HepG2 (cell line): Measurements from ENCODE around the gene BCAR3. TPM values are rescaled to one million over a fixed set of nuclear protein-coding genes. Genes with fewer than 3 reads are reported as not detected.

Source experiments
- CHD4 ChIP-seq: fragments of 200-600 bp; sonication (generic); IDR thresholded peaks from 2 replicates; pipeline ENCODE4 v1.7.0; 2017; ENCODE audit warnings: mild to moderate bottlenecking, low read length, borderline replicate concordance
- CSRNP2 ChIP-seq: sonication (generic); formaldehyde crosslinking; conservative IDR thresholded peaks from 2 replicates; pipeline ENCODE4 v1.8.0; 2022; ENCODE audit warnings: low read depth, missing genetic modification reagents
- GPN1 ChIP-seq: sonication (generic); formaldehyde crosslinking; IDR thresholded peaks from 2 replicates; pipeline ENCODE4 v1.5.1; 2020; ENCODE audit warnings: missing genetic modification reagents, borderline replicate concordance
- MBNL3 ChIP-seq: fragments of 250-450 bp; sonication (Bioruptor Pico); conservative IDR thresholded peaks from 2 replicates; pipeline ENCODE4 v1.8.0; 2022; ENCODE audit warnings: mild to moderate bottlenecking, inconsistent platforms
- MIXL1 ChIP-seq: IDR thresholded peaks from 2 replicates; pipeline ENCODE4 v1.6.1; 2016
- RFX3 ChIP-seq: IDR thresholded peaks from 2 replicates; pipeline ENCODE4 v1.6.1; 2016; ENCODE audit warnings: missing biosample characterization, missing genetic modification reagents
- SOX6 ChIP-seq, 2 experiments: fragments of 450-650 bp in 1 of 2; sonication (generic) in 1 of 2; formaldehyde crosslinking in 1 of 2; IDR thresholded peaks; 2 replicates each; pipeline versions ENCODE4 v1.4.0 to v1.6.1; 2017 to 2020; ENCODE audit warnings: antibody characterized with exemption in 1 of 2, mild to moderate bottlenecking in 1 of 2, missing genetic modification reagents in 1 of 2
- TARDBP ChIP-seq: sonication (generic); formaldehyde crosslinking; IDR thresholded peaks from 2 replicates; pipeline ENCODE4 v1.8.0; 2022; ENCODE audit warnings: mild to moderate bottlenecking, missing genetic modification reagents
- ZNF124 ChIP-seq: sonication (generic); formaldehyde crosslinking; IDR thresholded peaks from 2 replicates; pipeline ENCODE4 v1.4.0; 2020; ENCODE audit warnings: missing genetic modification reagents
- ZNF180 ChIP-seq: sonication (generic); formaldehyde crosslinking; IDR thresholded peaks from 2 replicates; pipeline ENCODE4 v1.4.0; 2020; ENCODE audit warnings: low read depth, missing genetic modification reagents, borderline replicate concordance
- ZNF207 ChIP-seq: fragments of 450-650 bp; IDR thresholded peaks from 2 replicates; pipeline ENCODE4 v1.6.1; 2016; ENCODE audit warnings: antibody characterized with exemption, borderline replicate concordance
- ZNF260 ChIP-seq: sonication (generic); formaldehyde crosslinking; IDR thresholded peaks from 2 replicates; pipeline ENCODE4 v1.4.0; 2020; ENCODE audit warnings: missing genetic modification reagents, low read depth, mild to moderate bottlenecking, borderline replicate concordance
- ZNF678 ChIP-seq: sonication (generic); formaldehyde crosslinking; IDR thresholded peaks from 2 replicates; pipeline ENCODE4 v1.4.0; 2020; ENCODE audit warnings: mild to moderate bottlenecking, missing genetic modification reagents
- ZNF740 ChIP-seq: sonication (generic); formaldehyde crosslinking; IDR thresholded peaks from 2 replicates; pipeline ENCODE4 v1.4.0; 2020; ENCODE audit warnings: missing genetic modification reagents
- ZNF761 ChIP-seq: sonication (generic); formaldehyde crosslinking; conservative IDR thresholded peaks from 2 replicates; pipeline ENCODE4 v1.4.0; 2020; ENCODE audit warnings: mild to moderate bottlenecking, missing genetic modification reagents
- ZNF792 ChIP-seq: IDR thresholded peaks from 2 replicates; pipeline ENCODE4 v1.6.1; 2016
- ZXDC ChIP-seq: sonication (generic); formaldehyde crosslinking; IDR thresholded peaks from 2 replicates; pipeline ENCODE4 v1.5.0; 2020; ENCODE audit warnings: mild to moderate bottlenecking, missing genetic modification reagents
- polyA plus RNA-seq, 8 experiments: library from polyadenylated mRNA; depleted of rRNA in 3 of 8; stranded (reverse) in 7 of 8; unstranded in 1 of 8; fragments of >200 nt; fragmentation: Illumina TruSeq in 4 of 8; extraction: Trizol in 4 of 8; gene quantifications; 2 replicates each; pipeline versions ENCODE4 v1.2.1 to v1.2.3, GENCODE V29; 2011 to 2016; ENCODE audit warnings: low read depth in 4 of 8, missing spikeins in 1 of 8, mixed read lengths in 1 of 8; ENCODE audit not compliant: insufficient read depth in 1 of 8
- total RNA-seq, 5 experiments: library from RNA; depleted of rRNA; stranded (reverse); fragments of >200 nt; fragmentation: Illumina TruSeq; extraction: Trizol; gene quantifications; 2 replicates each; pipeline ENCODE4 v1.2.3, GENCODE V29; 2016; ENCODE audit warnings: low read depth in 1 of 5
- TF ChIP-seq, protein P1 (sequence below): sonication (generic); formaldehyde crosslinking; IDR thresholded peaks from 2 replicates; pipeline ENCODE4 v1.8.0; 2022; ENCODE audit warnings: mild to moderate bottlenecking, missing genetic modification reagents; ENCODE audit not compliant: insufficient replicate concordance
- TF ChIP-seq, protein P2 (sequence below), 2 experiments: sonication (generic) in 1 of 2; formaldehyde crosslinking in 1 of 2; IDR thresholded peaks; 2 replicates each; pipeline versions ENCODE4 v1.5.1 to v1.6.1; 2011 to 2020; ENCODE audit warnings: borderline replicate concordance in 1 of 2, low read depth in 1 of 2, low read length in 1 of 2, mild to moderate bottlenecking in 1 of 2, missing genetic modification reagents in 1 of 2, moderate library complexity in 1 of 2

Gene BCAR3
- total and polyA plus RNA-seq, 2 of the 13 experiments (the other 11 are each of a cell fraction or from before 2014, with no cell fraction given) = 3.6 to 4.8 TPM

DNA sequence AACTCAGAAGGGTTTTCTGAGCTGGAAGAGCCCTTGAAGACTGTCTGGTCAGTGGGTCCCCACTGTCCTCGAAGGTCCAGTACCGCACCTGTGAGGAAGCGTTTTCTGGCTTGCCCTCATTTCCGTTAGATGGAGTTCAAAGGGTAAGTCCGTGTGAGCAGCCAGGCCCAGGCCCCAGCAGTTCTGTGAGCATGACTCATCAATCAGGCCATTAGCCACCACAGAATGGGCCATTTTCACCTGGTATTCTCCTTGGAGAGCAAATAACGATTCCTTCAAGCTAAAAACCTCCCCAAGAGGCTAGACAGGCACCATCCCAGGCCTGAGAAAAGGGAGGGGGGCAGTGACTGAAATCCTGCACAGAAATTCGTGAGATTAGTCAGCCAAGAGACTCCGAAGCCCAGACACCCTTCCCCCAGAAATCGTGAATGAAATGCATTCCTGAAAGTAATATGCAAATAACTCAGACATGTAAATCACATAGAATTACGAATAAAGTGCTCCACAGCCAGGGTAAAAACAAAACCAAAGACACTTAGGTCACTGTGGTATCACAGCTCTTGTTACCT, 66.0 kb downstream of the BCAR3 start (continued):
- TF ChIP-seq, protein P1, sequence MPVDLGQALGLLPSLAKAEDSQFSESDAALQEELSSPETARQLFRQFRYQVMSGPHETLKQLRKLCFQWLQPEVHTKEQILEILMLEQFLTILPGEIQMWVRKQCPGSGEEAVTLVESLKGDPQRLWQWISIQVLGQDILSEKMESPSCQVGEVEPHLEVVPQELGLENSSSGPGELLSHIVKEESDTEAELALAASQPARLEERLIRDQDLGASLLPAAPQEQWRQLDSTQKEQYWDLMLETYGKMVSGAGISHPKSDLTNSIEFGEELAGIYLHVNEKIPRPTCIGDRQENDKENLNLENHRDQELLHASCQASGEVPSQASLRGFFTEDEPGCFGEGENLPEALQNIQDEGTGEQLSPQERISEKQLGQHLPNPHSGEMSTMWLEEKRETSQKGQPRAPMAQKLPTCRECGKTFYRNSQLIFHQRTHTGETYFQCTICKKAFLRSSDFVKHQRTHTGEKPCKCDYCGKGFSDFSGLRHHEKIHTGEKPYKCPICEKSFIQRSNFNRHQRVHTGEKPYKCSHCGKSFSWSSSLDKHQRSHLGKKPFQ = peak; percentile 72
- no peak for TF ChIP-seq ZNF740
- TF ChIP-seq CHD4 = no peak
- peak; percentile 51; the same call in 1 of the 2 replicates for TF ChIP-seq ZNF792 (CRISPR knock-in tag)
- TF ChIP-seq ZNF678 = no peak
- TF ChIP-seq, protein P2, sequence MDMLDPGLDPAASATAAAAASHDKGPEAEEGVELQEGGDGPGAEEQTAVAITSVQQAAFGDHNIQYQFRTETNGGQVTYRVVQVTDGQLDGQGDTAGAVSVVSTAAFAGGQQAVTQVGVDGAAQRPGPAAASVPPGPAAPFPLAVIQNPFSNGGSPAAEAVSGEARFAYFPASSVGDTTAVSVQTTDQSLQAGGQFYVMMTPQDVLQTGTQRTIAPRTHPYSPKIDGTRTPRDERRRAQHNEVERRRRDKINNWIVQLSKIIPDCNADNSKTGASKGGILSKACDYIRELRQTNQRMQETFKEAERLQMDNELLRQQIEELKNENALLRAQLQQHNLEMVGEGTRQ (IDR thresholded peaks at IDR 0.05; ENCODE audit: low read depth, low read length) = no peak
- TF ChIP-seq, protein P2 (CRISPR knock-in tag; IDR thresholded peaks at IDR 0.05; ENCODE audit: borderline replicate concordance) = no peak
- TF ChIP-seq ZXDC (CRISPR knock-in tag) = no peak
- no peak for TF ChIP-seq ZNF207
- no peak for TF ChIP-seq ZNF260 (CRISPR knock-in tag)
- 0 out of 2 replicates have a peak, but pooled peaks have one; percentile 25 for TF ChIP-seq TARDBP (CRISPR knock-in tag)
- no peak for TF ChIP-seq CSRNP2
- TF ChIP-seq ZNF124 (CRISPR knock-in tag) = 0 out of 2 replicates have a peak, but pooled peaks have one; percentile 49
- TF ChIP-seq MBNL3 (CRISPR knock-in tag) = no peak
- TF ChIP-seq RFX3 (CRISPR knock-in tag) = no peak
- TF ChIP-seq SOX6 (IDR thresholded peaks at IDR 0.05) = no peak
- peak; percentile 35; the same call in 1 of the 2 replicates for TF ChIP-seq SOX6 (CRISPR knock-in tag; IDR thresholded peaks at IDR 0.05)
- no peak for TF ChIP-seq ZNF761 (CRISPR knock-in tag)
- TF ChIP-seq GPN1 (CRISPR knock-in tag) = no peak
- TF ChIP-seq ZNF180 = no peak
- peak; percentile 56; the same call in 1 of the 2 replicates for TF ChIP-seq MIXL1 (CRISPR knock-in tag)
